Measurements from ENCODE around the gene KCTD11.
A peak's percentile ranks its signal among the peaks of the same experiment; 100 is the strongest.

- no peak for TF ChIP-seq REST (IDR thresholded peaks at IDR 0.05; ENCODE audit: insufficient read depth in 1 of 2, low read depth in 2 of 2, low read length in 1 of 2)
- TF ChIP-seq CTCF (IDR thresholded peaks at IDR 0.05) = no peak
- TF ChIP-seq POLR2AphosphoS5 (IDR thresholded peaks at IDR 0.05; ENCODE audit: low read depth, low read length) = peak; percentile 11; the same call in 1 of the 2 replicates
- no peak for TF ChIP-seq SIN3A (IDR thresholded peaks at IDR 0.05; ENCODE audit: borderline replicate concordance, insufficient read depth, low read depth, low read length)
Observed at GRCh38 chr17:7313890-7314718, 37.9 kb upstream of the KCTD11 start.
